Testis (tissue), 5 donors: ENCODE measurements around the gene SGK2. TPM values are rescaled to one million over a fixed set of nuclear protein-coding genes. Genes with fewer than 3 reads are reported as not detected.

ENCODE experiments used
- DNase-seq: peaks from one replicate; pipeline ENCODE4 v3.0.0-alpha.2; 2019
- H3K27ac ChIP-seq, 2 donors: fragments of 200-600 bp; sonication (generic); one replicate each; pipeline ENCODE4 v1.5.1; 2019
- H3K27me3 ChIP-seq: fragments of 200-600 bp; sonication (generic); one replicate; pipeline ENCODE4 v1.5.1; 2019
- H3K36me3 ChIP-seq: fragments of 200-600 bp; sonication (generic); one replicate; pipeline ENCODE4 v1.5.1; 2017; ENCODE audit warnings: low read depth; ENCODE audit errors: missing control alignments
- H3K4me1 ChIP-seq: fragments of 200-600 bp; sonication (generic); one replicate; pipeline ENCODE4 v1.5.1; 2019
- H3K4me3 ChIP-seq, 2 donors: fragments of 200-600 bp; sonication (generic); one replicate each; pipeline ENCODE4 v1.5.1; 2017 to 2019
- H3K9me3 ChIP-seq: fragments of 200-600 bp; sonication (generic); one replicate; pipeline ENCODE4 v1.5.1; 2017
- CTCF ChIP-seq, 3 experiments: fragments of 450-650 bp in 2 of 3; fragments of 200-600 bp in 1 of 3; sonication (generic) in 1 of 3; IDR thresholded peaks; one replicate each; pipeline ENCODE4 v1.5.1; 2016 to 2019; ENCODE audit warnings: antibody characterized with exemption in 3 of 3, mild to moderate bottlenecking in 2 of 3, moderate library complexity in 1 of 3
- POLR2A ChIP-seq: fragments of 450-650 bp; IDR thresholded peaks from one replicate; pipeline ENCODE4 v1.6.1; 2017; ENCODE audit warnings: antibody characterized with exemption, mild to moderate bottlenecking, moderate library complexity
- WGBS, 2 donors: methylation state at CpG; one replicate each; pipeline ENCODE4 v1.1.5; 2018; 5-methylcytosine and 5-hydroxymethylcytosine counted together
- intact Hi-C: fragments of 100-400 bp; cut with DNase I; formaldehyde crosslinking; loops from one replicate; pipeline ENCODE4 v1.15.1; 2023; ENCODE audit warnings: low total_unique reads
- long read RNA-seq, 2 donors: transcript quantifications; one replicate each; lab custom pipeline, GENCODE V29; 2026
- polyA plus RNA-seq: library from polyadenylated mRNA; stranded (reverse); fragments of 350-450 nt; fragmentation: Illumina TruSeq; extraction: RNeasy Lipid Tissue Mini Kit (QIAGEN cat#74804); gene quantifications from one replicate; pipeline ENCODE4 v1.2.3, GENCODE V29; 2014; ENCODE audit warnings: low read depth, low replicate concordance; ENCODE audit not compliant: insufficient read depth
- total RNA-seq, 2 donors: library from RNA; depleted of rRNA; stranded (reverse); fragments of >200 nt; gene quantifications; one replicate each; pipeline ENCODE4 v1.2.3, GENCODE V29; 2016

Gene SGK2
- total RNA-seq (1 to 10 TPM; 6.2 to 8.5 TPM), polyA plus RNA-seq (1.3 TPM)
- long read RNA-seq, donor 1, result 0 reads
- long read RNA-seq, donor 2, result 0 reads

GRCh38 chr20:43558412-43559146 is at the start of gene SGK2:
TSS of gene SGK2 (plus strand) at chr20:43559027. CDS start at chr20:43566496, 7,469 bp downstream.
- intact Hi-C loops, result no loop called here
- no peak within 1 kb of the TSS for H3K4me3 ChIP-seq
- peaks cover 7% of the 10 kb centered on the region for H3K4me1 ChIP-seq
- no peaks in the 10 kb centered on the region for H3K9me3 ChIP-seq
- 65 to 88% methylated on average over 12 of the region's 12 CpGs for WGBS, 2 donors
- H3K27ac ChIP-seq, result no peak within 1 kb of the TSS
- TF ChIP-seq POLR2A, result no peak
- no peak for TF ChIP-seq CTCF (IDR thresholded peaks at IDR 0.05)
- H3K27me3 ChIP-seq, result no peaks in the 10 kb centered on the region
- peak; percentile 38 for DNase-seq
- H3K36me3 ChIP-seq, result no peaks in the 10 kb centered on the region

- Histone ChIP-seq H3K4me1 (peaks cover 18% of the 10 kb centered on the region), H3K9me3 (no peaks in the 10 kb centered on the region), H3K36me3 (no peaks in the 10 kb centered on the region), H3K4me3 (no peak overlapping the region), H3K27me3 (no peaks in the 10 kb centered on the region), H3K27ac (no peak overlapping the region)
- no peak for DNase-seq
- TF ChIP-seq POLR2A (no peak), CTCF (IDR thresholded peaks at IDR 0.05) (no peak)
- 84 to 85% methylated on average over 1 of the region's 1 CpG for WGBS, 2 donors
- intact Hi-C loops, result no loop called here
These were observed 46.9 kb upstream of the SGK2 start for GRCh38 chr20:43511879-43512278.

GRCh38 chr20:43513372-43513930 is 45.4 kb upstream of the SGK2 start:
- TF ChIP-seq POLR2A, result no peak
- TF ChIP-seq CTCF (IDR thresholded peaks at IDR 0.05), result no peak
- DNase-seq, result no peak
- intact Hi-C loops, result no loop called here
- Histone ChIP-seq H3K4me1 (peaks cover 13% of the 10 kb centered on the region), H3K9me3 (no peaks in the 10 kb centered on the region), H3K27me3 (no peaks in the 10 kb centered on the region), H3K4me3 (peak overlapping the region; percentile 68 to 80), H3K27ac (peak overlapping the region in 1 of 2 donors; percentile 78), H3K36me3 (no peaks in the 10 kb centered on the region)
- 31 to 57% methylated on average over 10 of the region's 10 CpGs for WGBS, 2 donors

GRCh38 chr20:43513931-43514647 is 44.7 kb upstream of the SGK2 start:
- intact Hi-C loops, result no loop called here
- H3K4me1 ChIP-seq, result peaks cover 13% of the 10 kb centered on the region
- no peaks in the 10 kb centered on the region for H3K36me3 ChIP-seq
- H3K27me3 ChIP-seq, result no peaks in the 10 kb centered on the region
- TF ChIP-seq CTCF (IDR thresholded peaks at IDR 0.05), result no peak
- no peak for TF ChIP-seq POLR2A
- H3K4me3 ChIP-seq, result peak overlapping the region; percentile 68 to 80
- WGBS, 2 donors, result 38 to 51% methylated on average over 12 to 39 of the region's 39 CpGs
- peak; percentile 99 for DNase-seq
- H3K9me3 ChIP-seq, result no peaks in the 10 kb centered on the region
- peak overlapping the region; percentile 78 to 82 for H3K27ac ChIP-seq
